Purkinje cell (primary cell): ENCODE measurements around the gene ZNF362. TPM values are rescaled to one million over a fixed set of nuclear protein-coding genes. Genes with fewer than 3 reads are reported as not detected.

ENCODE experiments used
- polyA plus RNA-seq: library from polyadenylated mRNA; unstranded; fragments of >200 nt; fragmentation: Nextera tagmentation; gene quantifications from 2 replicates; pipeline ENCODE4 v1.2.1, GENCODE V29; 2014

ZNF362 gene, protein sequence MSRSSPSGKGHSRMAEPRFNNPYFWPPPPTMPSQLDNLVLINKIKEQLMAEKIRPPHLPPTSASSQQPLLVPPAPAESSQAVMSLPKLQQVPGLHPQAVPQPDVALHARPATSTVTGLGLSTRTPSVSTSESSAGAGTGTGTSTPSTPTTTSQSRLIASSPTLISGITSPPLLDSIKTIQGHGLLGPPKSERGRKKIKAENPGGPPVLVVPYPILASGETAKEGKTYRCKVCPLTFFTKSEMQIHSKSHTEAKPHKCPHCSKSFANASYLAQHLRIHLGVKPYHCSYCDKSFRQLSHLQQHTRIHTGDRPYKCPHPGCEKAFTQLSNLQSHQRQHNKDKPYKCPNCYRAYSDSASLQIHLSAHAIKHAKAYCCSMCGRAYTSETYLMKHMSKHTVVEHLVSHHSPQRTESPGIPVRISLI
- polyA plus RNA-seq = 1.9 and 3.0 TPM in 2 replicates

DNA sequence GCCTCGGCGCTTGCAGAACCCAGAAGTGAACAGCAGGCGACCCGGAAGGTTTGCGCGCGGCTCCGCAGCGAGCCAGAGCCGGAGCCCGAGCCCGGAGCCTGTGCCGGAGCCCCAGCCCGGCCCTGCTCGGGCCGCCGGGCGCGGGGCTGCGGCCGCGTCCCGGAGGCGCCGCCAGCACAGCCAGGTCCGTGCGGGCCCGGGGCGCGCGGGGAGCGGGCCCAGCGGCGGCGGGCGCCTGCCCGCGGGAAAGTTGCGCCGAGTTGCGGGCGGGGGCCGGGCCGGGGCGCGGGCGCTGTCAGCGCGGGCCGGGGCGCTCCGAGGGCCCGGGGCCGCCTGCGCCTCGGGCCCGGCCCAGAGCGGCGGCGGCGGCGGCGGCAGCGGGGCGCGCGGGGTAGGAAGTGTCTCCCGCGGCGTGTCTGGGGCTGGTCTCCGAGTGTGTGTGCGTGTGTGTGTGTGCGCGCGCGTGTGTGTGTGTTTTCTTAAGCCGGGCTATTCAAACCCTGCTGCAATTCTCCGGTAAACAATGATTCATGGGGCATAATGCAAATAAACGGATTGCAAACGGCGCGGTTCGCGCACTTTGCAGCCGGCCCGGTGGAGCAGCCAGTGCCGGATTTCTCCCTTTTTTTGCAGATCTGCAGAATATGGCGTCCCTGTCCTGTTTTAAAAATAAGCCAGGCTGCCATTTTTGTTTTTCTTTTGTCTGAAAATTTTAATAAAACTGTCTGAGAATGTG is at the start of gene ZNF362:
TSS of gene ZNF362 (plus strand) at position 22 of the 736 bp plus-strand sequence. CDS start 14,083 bp downstream, outside the sequence.

DNA sequence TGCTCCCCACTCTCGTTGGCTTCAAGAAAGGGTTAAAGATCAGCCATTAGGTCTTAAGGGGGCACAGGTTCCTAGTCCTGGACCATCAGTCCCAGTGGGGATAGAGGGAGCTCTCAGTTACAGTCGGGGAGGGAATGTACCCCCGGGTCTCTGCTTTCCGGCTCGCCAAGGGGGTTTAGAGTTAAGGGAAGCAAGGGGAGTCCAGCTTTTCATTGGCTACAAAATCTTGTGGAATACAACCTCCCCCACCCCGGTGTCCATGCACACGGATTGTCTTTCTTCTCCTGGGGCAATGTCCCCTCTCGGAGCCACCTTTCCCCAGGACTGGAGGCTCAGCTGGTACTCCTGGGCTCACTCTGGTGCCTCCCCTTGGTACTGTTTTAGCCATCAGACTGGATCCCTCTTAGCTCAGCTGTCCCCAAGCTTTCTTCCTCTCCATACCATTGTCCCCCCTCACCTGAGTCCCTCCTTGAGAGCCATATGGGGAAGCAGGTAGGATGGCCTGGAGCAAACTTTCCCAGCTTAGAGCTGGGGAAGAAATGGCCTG is 64.4 kb downstream of the ZNF362 start, which contains the start of gene A3GALT2:
TSS of gene A3GALT2 (minus strand) at position 480 of the 547 bp plus-strand sequence. CDS start at position 480, 0 bp downstream.

Other genes with a start within 250 kb of the ZNF362 start
- gene AK2, start 219.6 kb upstream of the ZNF362 start, polyA plus RNA-seq = 5.5 and 7.5 TPM in 2 replicates
- 8.1 and 8.2 TPM in 2 replicates for gene AZIN2, start 175.3 kb upstream of the ZNF362 start, polyA plus RNA-seq
- gene TRIM62, start 74.4 kb upstream of the ZNF362 start, polyA plus RNA-seq = 0.15 and 0.79 TPM in 2 replicates
- not detected in 2 replicates for gene A3GALT2, start 64.6 kb downstream of the ZNF362 start, polyA plus RNA-seq
- gene PHC2, start 174.6 kb downstream of the ZNF362 start, polyA plus RNA-seq = 21.7 and 25.1 TPM in 2 replicates
- 0.84 and 2.0 TPM in 2 replicates for gene ZSCAN20, start 216.2 kb downstream of the ZNF362 start, polyA plus RNA-seq